GM12801 (cell line): Measurements from ENCODE around the gene FAM110C.

Experiments
- CTCF ChIP-seq: IDR thresholded peaks from one replicate; pipeline ENCODE4 v1.5.1; 2011; ENCODE audit warnings: control low read depth; ENCODE audit not compliant: insufficient read length; ENCODE audit errors: extremely low read depth

Gene FAM110C

GRCh38 chr2:47346-47725, 1.0 kb upstream of the FAM110C start:
- TF ChIP-seq CTCF: no peak

GRCh38 chr2:46131-46470, 204 bp downstream of the FAM110C start:
- no peak for TF ChIP-seq CTCF

DNA sequence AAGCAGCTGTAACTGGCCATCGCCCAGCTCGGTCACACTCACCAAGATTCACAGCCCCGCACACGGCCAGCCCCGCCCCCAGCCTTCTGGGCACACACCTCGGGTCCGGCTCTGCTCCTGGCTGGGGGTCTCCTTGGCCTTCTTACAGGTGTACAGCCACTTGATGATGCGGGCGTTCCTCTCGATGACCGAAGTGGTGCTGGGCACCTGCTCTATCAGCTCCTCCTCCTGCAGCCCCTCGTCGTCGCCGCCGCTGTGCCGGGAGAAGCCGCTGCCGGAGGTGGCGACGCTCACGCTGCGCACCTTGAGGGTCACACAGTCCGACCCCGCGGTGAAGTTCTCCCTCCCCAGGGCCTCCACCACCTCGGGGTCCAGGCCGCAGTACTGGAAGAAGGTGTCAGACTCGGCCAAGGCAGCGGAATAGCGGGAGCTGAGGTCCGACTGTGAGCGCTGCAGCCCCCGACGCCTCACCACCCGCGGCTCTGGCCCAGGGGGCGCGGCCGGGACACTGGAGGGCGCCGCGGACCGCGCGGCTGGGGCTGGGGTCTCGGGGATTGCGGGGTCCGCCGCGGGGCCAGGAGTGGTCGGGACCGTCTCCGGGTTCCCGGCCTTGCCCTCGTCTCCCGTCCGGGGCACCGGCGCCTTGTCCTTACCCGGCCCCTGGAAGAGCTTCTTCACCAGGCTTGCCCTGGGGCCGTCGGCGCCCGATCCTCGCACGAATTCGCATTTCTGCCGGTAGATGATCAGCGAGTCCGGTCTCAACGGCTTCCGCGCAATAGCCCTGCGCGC, 769 bp downstream of the FAM110C start:
- TF ChIP-seq CTCF: no peak

GRCh38 chr2:44748-45341, 1.5 kb downstream of the FAM110C start:
- no peak for TF ChIP-seq CTCF

DNA sequence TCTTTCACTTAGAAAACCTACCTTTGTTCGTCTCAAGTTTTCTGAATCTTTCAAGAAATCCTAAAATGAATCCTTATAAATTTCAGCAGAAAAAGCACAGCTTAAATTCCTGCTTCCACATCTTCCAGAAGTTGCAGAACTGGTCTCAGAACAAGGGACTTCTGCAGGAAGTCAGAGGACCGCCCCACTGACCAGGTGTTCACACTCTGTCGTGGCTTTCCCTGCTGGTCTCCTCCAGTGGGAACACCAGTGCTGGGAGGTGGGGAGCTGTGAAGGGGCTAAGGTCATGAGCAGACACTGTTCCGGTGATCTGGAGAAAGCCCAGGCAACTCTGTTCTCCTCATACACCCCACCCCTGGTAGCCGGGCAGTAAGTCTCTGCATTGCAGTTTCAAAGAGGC, 3.5 kb downstream of the FAM110C start:
- no peak for TF ChIP-seq CTCF

DNA sequence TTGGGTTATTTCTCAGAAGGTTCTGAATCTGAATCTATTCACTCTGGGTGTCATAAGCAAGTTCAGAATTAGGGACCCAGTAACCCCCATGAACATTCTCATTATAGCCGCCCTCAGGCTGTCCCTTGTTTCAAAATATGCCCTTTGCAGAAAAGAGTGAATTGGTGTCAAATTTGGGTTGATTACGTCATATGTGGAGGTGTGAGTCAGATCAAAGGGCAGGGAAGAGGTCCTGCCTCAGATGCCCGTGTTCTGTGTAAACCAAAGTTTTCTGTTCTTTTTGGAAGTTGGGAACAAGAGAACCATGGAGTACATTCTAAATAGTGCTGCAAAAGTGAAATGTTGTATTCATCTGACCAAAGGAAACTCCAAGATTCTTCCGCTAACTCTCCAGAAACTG, 5.8 kb downstream of the FAM110C start:
- TF ChIP-seq CTCF: no peak

GRCh38 chr2:38155-38554, 8.2 kb downstream of the FAM110C start:
- TF ChIP-seq CTCF: no peak

DNA sequence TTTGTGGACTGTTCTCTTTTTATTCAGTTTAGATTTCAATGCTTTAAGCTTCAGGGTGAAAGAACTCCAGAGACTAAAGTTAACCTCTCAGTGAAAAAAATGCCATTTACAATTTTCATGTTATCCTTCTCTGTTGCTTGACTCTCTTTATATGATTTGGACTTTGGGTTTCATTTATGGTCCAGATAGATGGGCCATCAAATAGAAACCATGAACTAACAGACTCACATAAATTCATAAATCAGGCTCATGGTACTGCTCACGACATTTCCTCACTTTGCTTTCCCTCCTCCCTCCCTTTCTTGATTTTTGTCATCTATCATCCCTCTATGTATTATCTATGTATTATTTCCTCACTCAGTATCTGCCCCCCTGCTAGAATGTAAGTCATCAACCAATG, 10.0 kb downstream of the FAM110C start:
- TF ChIP-seq CTCF: no peak
